SK-N-SH (cell line): ENCODE measurements around the gene RET. TPM values are rescaled to one million over a fixed set of nuclear protein-coding genes. Genes with fewer than 3 reads are reported as not detected.

Experiments used
- CTCF ChIA-PET: fragments of 300-600, 350-600 bp; formaldehyde crosslinking; extraction: SDS; loops from one replicate; lab custom pipeline; 2021; lab: Yijun Ruan, JAX
- POLR2A ChIA-PET: fragments of 350-600 bp; sonication (Branson Sonifier 250); formaldehyde crosslinking; extraction: SDS; loops from one replicate; lab custom pipeline; 2020; ENCODE audit warnings: antibody characterized with exemption, inconsistent platforms; lab: Yijun Ruan, JAX
- DNase-seq: peaks from one replicate; pipeline ENCODE4 v3.0.0; 2012
- H2AFZ ChIP-seq: fragments of 200-600 bp; sonication (generic); 2 replicates; pipeline ENCODE4 v1.8.1; 2016; ENCODE audit warnings: antibody characterized with exemption, mild to moderate bottlenecking, low read depth
- H3F3A ChIP-seq: fragments of 200-600 bp; sonication (generic); replicated peaks from 2 replicates; pipeline ENCODE3; 2016; ENCODE audit warnings: antibody characterized with exemption, mild to moderate bottlenecking; ENCODE audit not compliant: insufficient read depth
- H3K27ac ChIP-seq, 2 experiments: fragments of 200-500 bp in 1 of 2; fragments of 200-600 bp in 1 of 2; sonication (Bioruptor generic) in 1 of 2; sonication (generic), shearing (Covaris generic) in 1 of 2; 2 replicates each; pipeline versions ENCODE4 v1.5.1 to v1.6.1; 2014 to 2016; ENCODE audit warnings: low read depth in 2 of 2, inconsistent platforms in 1 of 2, low read length in 1 of 2, mild to moderate bottlenecking in 1 of 2, mixed read lengths in 1 of 2
- H3K27me3 ChIP-seq: fragments of 200-600 bp; sonication (generic), shearing (Covaris generic); 2 replicates; pipeline ENCODE4 v1.6.1; 2016; ENCODE audit warnings: mixed run types; ENCODE audit not compliant: insufficient read depth
- H3K36me3 ChIP-seq, 2 experiments: fragments of 200-500 bp in 1 of 2; fragments of 200-600 bp in 1 of 2; sonication (Bioruptor generic) in 1 of 2; sonication (generic) in 1 of 2; replicated peaks in 1 of 2; 2 replicates each; pipeline versions ENCODE3 to v1.5.1; 2014 to 2016; ENCODE audit warnings: low read length in 1 of 2, mild to moderate bottlenecking in 1 of 2; ENCODE audit not compliant: insufficient read depth in 2 of 2, control insufficient read depth in 1 of 2
- H3K4me1 ChIP-seq, 2 experiments: fragments of 200-500 bp in 1 of 2; fragments of 200-600 bp in 1 of 2; sonication (Bioruptor generic) in 1 of 2; sonication (generic), shearing (Covaris generic) in 1 of 2; 2 replicates each; pipeline versions ENCODE4 v1.5.1 to v1.6.1; 2014 to 2016; ENCODE audit warnings: low read depth in 1 of 2, low read length in 1 of 2, mixed run types in 1 of 2; ENCODE audit not compliant: insufficient read depth in 2 of 2, control insufficient read depth in 1 of 2
- H3K4me2 ChIP-seq: fragments of 200-600 bp; sonication (generic), shearing (Covaris generic); 2 replicates; pipeline ENCODE4 v1.6.1; 2017; ENCODE audit warnings: mixed run types
- H3K4me3 ChIP-seq, 2 experiments: fragments of 200-500 bp in 1 of 2; fragments of 200-600 bp in 1 of 2; sonication (Bioruptor generic) in 1 of 2; sonication (generic), shearing (Covaris generic) in 1 of 2; 2 replicates each; pipeline versions ENCODE4 v1.5.1 to v1.8.1; 2014 to 2016; ENCODE audit warnings: low read depth in 2 of 2, inconsistent platforms in 1 of 2, low read length in 1 of 2, mild to moderate bottlenecking in 1 of 2, mixed read lengths in 1 of 2, moderate library complexity in 1 of 2
- H3K79me2 ChIP-seq: fragments of 200-600 bp; sonication (generic); 2 replicates; pipeline ENCODE4 v1.8.1; 2017; ENCODE audit warnings: mild to moderate bottlenecking; ENCODE audit not compliant: insufficient read depth
- H3K9ac ChIP-seq: fragments of 200-600 bp; sonication (generic); 2 replicates; pipeline ENCODE4 v1.6.1; 2017; ENCODE audit warnings: mixed run types
- H3K9me2 ChIP-seq: fragments of 200-600 bp; sonication (generic); 2 replicates; pipeline ENCODE4 v1.6.1; 2017; ENCODE audit warnings: mixed run types
- H3K9me3 ChIP-seq: fragments of 200-600 bp; sonication (generic); 2 replicates; pipeline ENCODE4 v1.6.1; 2017; ENCODE audit warnings: mixed run types, mild to moderate bottlenecking, moderate library complexity
- H4K20me1 ChIP-seq: fragments of 200-600 bp; sonication (generic); 2 replicates; pipeline ENCODE4 v1.6.1; 2017; ENCODE audit warnings: mild to moderate bottlenecking, mixed run types; ENCODE audit not compliant: insufficient read depth
- ELF1 ChIP-seq: IDR thresholded peaks from 2 replicates; pipeline ENCODE4 v1.4.0; 2012
- FOXJ3 ChIP-seq: sonication (generic); formaldehyde crosslinking; IDR thresholded peaks from 2 replicates; pipeline ENCODE4 v1.5.1; 2020; ENCODE audit warnings: mild to moderate bottlenecking, missing genetic modification reagents
- FOXM1 ChIP-seq: IDR thresholded peaks from 2 replicates; pipeline ENCODE4 v1.4.0; 2012; ENCODE audit warnings: low read depth, mild to moderate bottlenecking
- MEF2A ChIP-seq: IDR thresholded peaks from 2 replicates; pipeline ENCODE4 v1.4.0; 2012; ENCODE audit warnings: low read depth, borderline replicate concordance
- NFIC ChIP-seq: IDR thresholded peaks from 2 replicates; pipeline ENCODE4 v1.4.0; 2012; ENCODE audit warnings: borderline replicate concordance
- NRF1 ChIP-seq: IDR thresholded peaks from 2 replicates; pipeline ENCODE4 v1.6.1; 2012; ENCODE audit warnings: low read depth, mild to moderate bottlenecking, low read length
- POLR2AphosphoS5 ChIP-seq: IDR thresholded peaks from 2 replicates; pipeline ENCODE4 v1.6.1; 2012; ENCODE audit warnings: low read depth, low read length
- SMC3 ChIP-seq: IDR thresholded peaks from 2 replicates; pipeline ENCODE4 v1.6.1; 2012; ENCODE audit warnings: low read depth, low read length, improper control_type of control experiment
- TEAD4 ChIP-seq: IDR thresholded peaks from 2 replicates; pipeline ENCODE4 v1.4.0; 2012; ENCODE audit warnings: mild to moderate bottlenecking, borderline replicate concordance; ENCODE audit not compliant: insufficient read depth
- YY1 ChIP-seq: IDR thresholded peaks from 2 replicates; pipeline ENCODE4 v1.4.0; 2012; ENCODE audit warnings: low read depth, mild to moderate bottlenecking
- WGBS: methylation state at CpG from one replicate; pipeline ENCODE4 v1.1.6; 2017; ENCODE audit warnings: low lambda C conversion rate; 5-methylcytosine and 5-hydroxymethylcytosine counted together
- polyA plus RNA-seq, 3 experiments: library from polyadenylated mRNA; depleted of rRNA; stranded (reverse); fragments of >200 nt; gene quantifications; 2 replicates each; pipeline ENCODE4 v1.2.3, GENCODE V29; 2012
- TF ChIP-seq, protein P1 (sequence below): IDR thresholded peaks from 2 replicates; pipeline ENCODE4 v1.4.0; 2012; ENCODE audit warnings: low read depth, borderline replicate concordance
- TF ChIP-seq, protein P2 (sequence below): IDR thresholded peaks from 2 replicates; pipeline ENCODE4 v1.6.1; 2012; ENCODE audit warnings: mild to moderate bottlenecking, low read depth, low read length, moderate library complexity
- TF ChIP-seq, protein P3 (sequence below): IDR thresholded peaks from 2 replicates; pipeline ENCODE4 v1.4.0; 2012; ENCODE audit warnings: low read depth, borderline replicate concordance
- TF ChIP-seq, protein P4 (sequence below): fragments of 200-600 bp; sonication (generic); IDR thresholded peaks from 2 replicates; pipeline ENCODE4 v1.6.1; 2017; ENCODE audit warnings: antibody characterized with exemption, mild to moderate bottlenecking, moderate library complexity

The RET gene
- polyA plus RNA-seq, 1 of the 3 experiments (the other 2 are of a cell fraction), result 3.2 TPM

DNA sequence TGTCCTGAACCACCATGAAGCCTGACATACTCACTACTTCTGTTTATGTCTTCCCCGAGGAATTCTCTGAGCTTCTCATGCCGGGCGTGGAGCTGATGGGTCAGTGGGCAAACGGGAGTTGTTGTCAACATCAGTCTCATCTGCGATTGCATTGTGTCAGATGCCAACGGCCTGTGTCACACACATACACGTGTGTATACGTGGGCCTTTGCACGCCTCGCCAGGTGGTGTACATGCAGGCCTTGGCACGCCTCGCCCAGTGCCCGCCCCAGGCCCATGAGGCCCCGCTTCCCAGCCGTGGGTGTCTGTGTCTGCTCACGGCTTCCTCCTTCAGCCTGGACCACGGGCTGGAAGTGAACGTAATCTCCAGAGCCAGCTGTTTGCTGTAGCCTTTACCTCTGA, 53.9 kb downstream of the RET start:
- Histone ChIP-seq H3K27me3 (no peaks in the 10 kb centered on the region), H3F3A (no peaks in the 10 kb centered on the region), H3K36me3 (peaks cover 0 to 14% of the 10 kb centered on the region in 2 experiments), H3K27ac (peak overlapping the region in 1 of 2 experiments; percentile 50; a peak in 1 of 4 replicates), H4K20me1 (no peaks in the 10 kb centered on the region), H3K9ac (no peak overlapping the region), H3K4me3 (no peak overlapping the region), H3K9me3 (no peaks in the 10 kb centered on the region), H2AFZ (no peak overlapping the region), H3K79me2 (no peaks in the 10 kb centered on the region), H3K4me2 (no peak overlapping the region), H3K9me2 (no peaks in the 10 kb centered on the region), H3K4me1 (peaks cover 4 to 36% of the 10 kb centered on the region in 2 experiments; a peak in 3 of 4 replicates)
- DNase-seq, result peak; percentile 28
- 94% methylated on average over 18 of the region's 18 CpGs for WGBS
- ChIA-PET POLR2A (no interaction called here), CTCF (interaction anchor here (1.3 kb wide), 1 partner anchor 15 kb away, joined by 3 read pairs; no protein-coding TSS in a partner anchor)
- TF ChIP-seq ELF1 (no peak), YY1 (no peak), MEF2A (no peak), NFIC (no peak), POLR2AphosphoS5 (no peak), FOXM1 (no peak), FOXJ3 (CRISPR knock-in tag) (no peak), SMC3 (no peak)
- TF ChIP-seq, protein P1, sequence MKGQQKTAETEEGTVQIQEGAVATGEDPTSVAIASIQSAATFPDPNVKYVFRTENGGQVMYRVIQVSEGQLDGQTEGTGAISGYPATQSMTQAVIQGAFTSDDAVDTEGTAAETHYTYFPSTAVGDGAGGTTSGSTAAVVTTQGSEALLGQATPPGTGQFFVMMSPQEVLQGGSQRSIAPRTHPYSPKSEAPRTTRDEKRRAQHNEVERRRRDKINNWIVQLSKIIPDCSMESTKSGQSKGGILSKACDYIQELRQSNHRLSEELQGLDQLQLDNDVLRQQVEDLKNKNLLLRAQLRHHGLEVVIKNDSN, result no peak
- TF ChIP-seq, protein P2, sequence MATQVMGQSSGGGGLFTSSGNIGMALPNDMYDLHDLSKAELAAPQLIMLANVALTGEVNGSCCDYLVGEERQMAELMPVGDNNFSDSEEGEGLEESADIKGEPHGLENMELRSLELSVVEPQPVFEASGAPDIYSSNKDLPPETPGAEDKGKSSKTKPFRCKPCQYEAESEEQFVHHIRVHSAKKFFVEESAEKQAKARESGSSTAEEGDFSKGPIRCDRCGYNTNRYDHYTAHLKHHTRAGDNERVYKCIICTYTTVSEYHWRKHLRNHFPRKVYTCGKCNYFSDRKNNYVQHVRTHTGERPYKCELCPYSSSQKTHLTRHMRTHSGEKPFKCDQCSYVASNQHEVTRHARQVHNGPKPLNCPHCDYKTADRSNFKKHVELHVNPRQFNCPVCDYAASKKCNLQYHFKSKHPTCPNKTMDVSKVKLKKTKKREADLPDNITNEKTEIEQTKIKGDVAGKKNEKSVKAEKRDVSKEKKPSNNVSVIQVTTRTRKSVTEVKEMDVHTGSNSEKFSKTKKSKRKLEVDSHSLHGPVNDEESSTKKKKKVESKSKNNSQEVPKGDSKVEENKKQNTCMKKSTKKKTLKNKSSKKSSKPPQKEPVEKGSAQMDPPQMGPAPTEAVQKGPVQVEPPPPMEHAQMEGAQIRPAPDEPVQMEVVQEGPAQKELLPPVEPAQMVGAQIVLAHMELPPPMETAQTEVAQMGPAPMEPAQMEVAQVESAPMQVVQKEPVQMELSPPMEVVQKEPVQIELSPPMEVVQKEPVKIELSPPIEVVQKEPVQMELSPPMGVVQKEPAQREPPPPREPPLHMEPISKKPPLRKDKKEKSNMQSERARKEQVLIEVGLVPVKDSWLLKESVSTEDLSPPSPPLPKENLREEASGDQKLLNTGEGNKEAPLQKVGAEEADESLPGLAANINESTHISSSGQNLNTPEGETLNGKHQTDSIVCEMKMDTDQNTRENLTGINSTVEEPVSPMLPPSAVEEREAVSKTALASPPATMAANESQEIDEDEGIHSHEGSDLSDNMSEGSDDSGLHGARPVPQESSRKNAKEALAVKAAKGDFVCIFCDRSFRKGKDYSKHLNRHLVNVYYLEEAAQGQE, result no peak

DNA sequence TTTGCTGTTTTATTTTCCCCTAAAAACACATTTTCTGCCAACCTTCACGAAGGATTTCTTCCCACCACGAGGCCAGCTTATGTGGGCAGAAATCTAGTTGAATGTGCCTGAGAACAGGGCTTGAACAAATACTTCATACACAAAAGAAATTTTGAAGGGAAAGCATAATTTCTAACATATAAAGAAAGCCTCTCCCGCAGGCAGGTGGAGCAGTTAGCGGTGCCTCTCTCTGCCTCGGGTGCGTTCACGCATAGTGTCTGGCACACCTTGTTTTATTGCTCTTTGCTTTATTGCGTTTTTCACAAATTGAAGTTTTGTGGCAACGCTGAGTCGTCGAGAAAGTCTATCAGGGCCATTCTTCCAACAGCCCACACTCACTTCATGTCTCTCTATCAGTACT, 54.4 kb downstream of the RET start:
- Histone ChIP-seq H3K27ac (peak overlapping the region in 1 of 2 experiments; percentile 5; a peak in 1 of 4 replicates), H3K9ac (no peak overlapping the region), H3K4me1 (peaks cover 4 to 35% of the 10 kb centered on the region in 2 experiments), H3K79me2 (peaks cover under 1% of the 10 kb centered on the region; the same call in 1 of the 2 replicates), H4K20me1 (no peaks in the 10 kb centered on the region), H3K4me2 (no peak overlapping the region), H3F3A (no peaks in the 10 kb centered on the region), H3K9me2 (no peaks in the 10 kb centered on the region), H2AFZ (no peak overlapping the region), H3K4me3 (no peak overlapping the region), H3K27me3 (no peaks in the 10 kb centered on the region), H3K9me3 (no peaks in the 10 kb centered on the region), H3K36me3 (peaks cover 0 to 14% of the 10 kb centered on the region in 2 experiments)
- no peak for DNase-seq
- POLR2A ChIA-PET, result no interaction called here
- 87% methylated on average over 11 of the region's 11 CpGs for WGBS
- CTCF ChIA-PET, result interaction anchor here (1.3 kb wide), 1 partner anchor 15 kb away, joined by 3 read pairs; no protein-coding TSS in a partner anchor
- TF ChIP-seq, protein P3, sequence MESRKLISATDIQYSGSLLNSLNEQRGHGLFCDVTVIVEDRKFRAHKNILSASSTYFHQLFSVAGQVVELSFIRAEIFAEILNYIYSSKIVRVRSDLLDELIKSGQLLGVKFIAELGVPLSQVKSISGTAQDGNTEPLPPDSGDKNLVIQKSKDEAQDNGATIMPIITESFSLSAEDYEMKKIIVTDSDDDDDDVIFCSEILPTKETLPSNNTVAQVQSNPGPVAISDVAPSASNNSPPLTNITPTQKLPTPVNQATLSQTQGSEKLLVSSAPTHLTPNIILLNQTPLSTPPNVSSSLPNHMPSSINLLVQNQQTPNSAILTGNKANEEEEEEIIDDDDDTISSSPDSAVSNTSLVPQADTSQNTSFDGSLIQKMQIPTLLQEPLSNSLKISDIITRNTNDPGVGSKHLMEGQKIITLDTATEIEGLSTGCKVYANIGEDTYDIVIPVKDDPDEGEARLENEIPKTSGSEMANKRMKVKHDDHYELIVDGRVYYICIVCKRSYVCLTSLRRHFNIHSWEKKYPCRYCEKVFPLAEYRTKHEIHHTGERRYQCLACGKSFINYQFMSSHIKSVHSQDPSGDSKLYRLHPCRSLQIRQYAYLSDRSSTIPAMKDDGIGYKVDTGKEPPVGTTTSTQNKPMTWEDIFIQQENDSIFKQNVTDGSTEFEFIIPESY, result no peak
- TF ChIP-seq, protein P4, sequence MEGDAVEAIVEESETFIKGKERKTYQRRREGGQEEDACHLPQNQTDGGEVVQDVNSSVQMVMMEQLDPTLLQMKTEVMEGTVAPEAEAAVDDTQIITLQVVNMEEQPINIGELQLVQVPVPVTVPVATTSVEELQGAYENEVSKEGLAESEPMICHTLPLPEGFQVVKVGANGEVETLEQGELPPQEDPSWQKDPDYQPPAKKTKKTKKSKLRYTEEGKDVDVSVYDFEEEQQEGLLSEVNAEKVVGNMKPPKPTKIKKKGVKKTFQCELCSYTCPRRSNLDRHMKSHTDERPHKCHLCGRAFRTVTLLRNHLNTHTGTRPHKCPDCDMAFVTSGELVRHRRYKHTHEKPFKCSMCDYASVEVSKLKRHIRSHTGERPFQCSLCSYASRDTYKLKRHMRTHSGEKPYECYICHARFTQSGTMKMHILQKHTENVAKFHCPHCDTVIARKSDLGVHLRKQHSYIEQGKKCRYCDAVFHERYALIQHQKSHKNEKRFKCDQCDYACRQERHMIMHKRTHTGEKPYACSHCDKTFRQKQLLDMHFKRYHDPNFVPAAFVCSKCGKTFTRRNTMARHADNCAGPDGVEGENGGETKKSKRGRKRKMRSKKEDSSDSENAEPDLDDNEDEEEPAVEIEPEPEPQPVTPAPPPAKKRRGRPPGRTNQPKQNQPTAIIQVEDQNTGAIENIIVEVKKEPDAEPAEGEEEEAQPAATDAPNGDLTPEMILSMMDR, result no peak
- TF ChIP-seq NRF1, result no peak
- TF ChIP-seq, protein P2, result no peak
- no peak for TF ChIP-seq TEAD4
